ENCODE data around the gene MORF4L1. TPM values are rescaled to one million over a fixed set of nuclear protein-coding genes. Genes with fewer than 3 reads are reported as not detected.

MORF4L1 gene
- total and polyA plus RNA-seq, 2 donors (not counting 1 experiment from before 2014, with no cell fraction given) = 268 to 710 TPM

GRCh38 chr15:78937132-78937739, 64.5 kb downstream of the MORF4L1 start:
- Histone ChIP-seq H4K20me1 (ENCODE audit: control insufficient read depth, extremely low read depth, insufficient read depth, low read length) (no peaks in the 10 kb centered on the region), H3K36me3 (ENCODE audit: control insufficient read depth, insufficient read depth, low read length) (no peaks in the 10 kb centered on the region), H3K4me1 (ENCODE audit: control insufficient read depth, extremely low read depth, insufficient read depth, low read length) (no peaks in the 10 kb centered on the region), H3K27me3 (ENCODE audit: control insufficient read depth, insufficient read depth, low read length) (no peaks in the 10 kb centered on the region), H2AFZ (ENCODE audit: low read length) (no peak overlapping the region), H3K9me3 (ENCODE audit: control insufficient read depth, insufficient read depth, low read depth, low read length) (no peaks in the 10 kb centered on the region), H3K27ac (ENCODE audit: insufficient read depth, low read length) (no peak overlapping the region), H3K9ac (ENCODE audit: insufficient read depth, low read length) (no peak overlapping the region), H3K79me2 (ENCODE audit: control insufficient read depth, insufficient read depth, low read length) (no peaks in the 10 kb centered on the region), H3K4me3 (replicated peaks in 1 of 4; ENCODE audit: control extremely low read depth in 1 of 4, insufficient read depth in 1 of 4, low read depth in 3 of 4, low read length in 4 of 4) (no peak overlapping the region), H3K4me2 (ENCODE audit: extremely low read depth, insufficient read depth, low read length) (no peak overlapping the region)
- TF ChIP-seq, protein P1, sequence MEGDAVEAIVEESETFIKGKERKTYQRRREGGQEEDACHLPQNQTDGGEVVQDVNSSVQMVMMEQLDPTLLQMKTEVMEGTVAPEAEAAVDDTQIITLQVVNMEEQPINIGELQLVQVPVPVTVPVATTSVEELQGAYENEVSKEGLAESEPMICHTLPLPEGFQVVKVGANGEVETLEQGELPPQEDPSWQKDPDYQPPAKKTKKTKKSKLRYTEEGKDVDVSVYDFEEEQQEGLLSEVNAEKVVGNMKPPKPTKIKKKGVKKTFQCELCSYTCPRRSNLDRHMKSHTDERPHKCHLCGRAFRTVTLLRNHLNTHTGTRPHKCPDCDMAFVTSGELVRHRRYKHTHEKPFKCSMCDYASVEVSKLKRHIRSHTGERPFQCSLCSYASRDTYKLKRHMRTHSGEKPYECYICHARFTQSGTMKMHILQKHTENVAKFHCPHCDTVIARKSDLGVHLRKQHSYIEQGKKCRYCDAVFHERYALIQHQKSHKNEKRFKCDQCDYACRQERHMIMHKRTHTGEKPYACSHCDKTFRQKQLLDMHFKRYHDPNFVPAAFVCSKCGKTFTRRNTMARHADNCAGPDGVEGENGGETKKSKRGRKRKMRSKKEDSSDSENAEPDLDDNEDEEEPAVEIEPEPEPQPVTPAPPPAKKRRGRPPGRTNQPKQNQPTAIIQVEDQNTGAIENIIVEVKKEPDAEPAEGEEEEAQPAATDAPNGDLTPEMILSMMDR (conservative IDR thresholded peaks at IDR 0.05 in 1 of 2, IDR thresholded peaks at IDR 0.05 in 1 of 2; ENCODE audit: low read depth in 1 of 2, low read length in 2 of 2) = no peak
- no peak for TF ChIP-seq EZH2 (IDR thresholded peaks at IDR 0.05; ENCODE audit: low read length, missing control alignments)
- DNase-seq (ENCODE audit: low read depth in 2 of 2) = no peak

DNA sequence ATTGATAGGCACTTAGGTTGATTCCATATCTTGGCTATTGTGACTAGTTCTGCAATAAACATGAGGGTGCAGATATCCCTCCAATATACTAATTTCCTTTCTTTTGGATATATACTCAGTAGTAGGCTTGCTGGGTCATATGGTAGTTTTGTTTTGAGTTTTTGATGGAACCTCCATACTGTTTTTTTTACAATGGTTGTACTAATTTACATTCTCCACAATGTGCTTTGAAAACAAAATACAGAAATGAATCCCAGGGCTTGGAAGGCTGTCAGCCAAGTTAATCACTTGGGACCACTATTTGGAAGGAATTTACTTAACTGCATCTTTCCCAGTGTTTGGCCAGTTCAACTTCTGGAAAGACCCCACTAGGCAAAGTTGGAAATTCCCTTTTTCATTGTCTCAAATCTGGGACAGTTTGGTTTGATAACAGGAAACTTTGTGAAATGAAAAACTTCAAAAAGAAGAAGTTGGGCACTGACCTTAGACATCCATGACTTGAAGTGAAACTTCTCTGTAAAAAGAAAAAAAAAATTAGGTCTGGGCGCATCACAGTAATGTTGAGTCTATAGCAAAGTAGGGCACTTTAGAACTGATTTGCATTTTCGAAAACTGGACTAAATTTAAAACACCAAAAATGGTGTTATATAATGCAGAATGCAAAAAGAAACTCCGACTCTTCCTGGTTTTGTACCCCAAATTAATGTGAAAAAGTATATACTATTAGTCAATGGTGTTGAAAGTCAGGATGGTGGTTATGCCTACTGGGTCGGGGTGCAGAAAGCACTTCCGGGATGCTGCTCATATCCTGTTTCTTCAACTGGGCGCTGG, 66.2 kb downstream of the MORF4L1 start:
- no peak overlapping the region for H3K9ac ChIP-seq (ENCODE audit: insufficient read depth, low read length)
- no peak overlapping the region for H2AFZ ChIP-seq (ENCODE audit: low read length)
- H3K4me2 ChIP-seq (ENCODE audit: extremely low read depth, insufficient read depth, low read length) = no peak overlapping the region
- no peaks in the 10 kb centered on the region for H3K36me3 ChIP-seq (ENCODE audit: control insufficient read depth, insufficient read depth, low read length)
- DNase-seq (ENCODE audit: low read depth in 2 of 2) = no peak
- H3K9me3 ChIP-seq (ENCODE audit: control insufficient read depth, insufficient read depth, low read depth, low read length) = no peaks in the 10 kb centered on the region
- H4K20me1 ChIP-seq (ENCODE audit: control insufficient read depth, extremely low read depth, insufficient read depth, low read length) = no peaks in the 10 kb centered on the region
- H3K27me3 ChIP-seq (ENCODE audit: control insufficient read depth, insufficient read depth, low read length) = peaks cover under 1% of the 10 kb centered on the region
- H3K27ac ChIP-seq (ENCODE audit: insufficient read depth, low read length) = no peak overlapping the region
- H3K79me2 ChIP-seq (ENCODE audit: control insufficient read depth, insufficient read depth, low read length) = no peaks in the 10 kb centered on the region
- H3K4me1 ChIP-seq (ENCODE audit: control insufficient read depth, extremely low read depth, insufficient read depth, low read length) = no peaks in the 10 kb centered on the region
- H3K4me3 ChIP-seq (replicated peaks in 1 of 4; ENCODE audit: control extremely low read depth in 1 of 4, insufficient read depth in 1 of 4, low read depth in 3 of 4, low read length in 4 of 4) = no peak overlapping the region
- TF ChIP-seq, protein P1 (conservative IDR thresholded peaks at IDR 0.05 in 1 of 2, IDR thresholded peaks at IDR 0.05 in 1 of 2; ENCODE audit: low read depth in 1 of 2, low read length in 2 of 2) = no peak
- no peak for TF ChIP-seq EZH2 (IDR thresholded peaks at IDR 0.05; ENCODE audit: low read length, missing control alignments)

- H2AFZ ChIP-seq (ENCODE audit: low read length) = no peak overlapping the region
- no peak for DNase-seq (ENCODE audit: low read depth in 2 of 2)
Measured at GRCh38 chr15:78942741-78943140, 70.1 kb downstream of the MORF4L1 start.

More at GRCh38 chr15:78942741-78943140, 70.1 kb downstream of the MORF4L1 start:
- no peaks in the 10 kb centered on the region for H3K36me3 ChIP-seq (ENCODE audit: control insufficient read depth, insufficient read depth, low read length)
- no peak overlapping the region for H3K4me2 ChIP-seq (ENCODE audit: extremely low read depth, insufficient read depth, low read length)
- H3K4me3 ChIP-seq (replicated peaks in 1 of 4; ENCODE audit: control extremely low read depth in 1 of 4, insufficient read depth in 1 of 4, low read depth in 3 of 4, low read length in 4 of 4) = no peak overlapping the region
- H3K79me2 ChIP-seq (ENCODE audit: control insufficient read depth, insufficient read depth, low read length) = no peaks in the 10 kb centered on the region
- no peak overlapping the region for H3K9ac ChIP-seq (ENCODE audit: insufficient read depth, low read length)
- H3K27me3 ChIP-seq (ENCODE audit: control insufficient read depth, insufficient read depth, low read length) = peaks cover 6% of the 10 kb centered on the region
- no peaks in the 10 kb centered on the region for H4K20me1 ChIP-seq (ENCODE audit: control insufficient read depth, extremely low read depth, insufficient read depth, low read length)
- H3K9me3 ChIP-seq (ENCODE audit: control insufficient read depth, insufficient read depth, low read depth, low read length) = no peaks in the 10 kb centered on the region
- H3K4me1 ChIP-seq (ENCODE audit: control insufficient read depth, extremely low read depth, insufficient read depth, low read length) = no peaks in the 10 kb centered on the region
- H3K27ac ChIP-seq (ENCODE audit: insufficient read depth, low read length) = no peak overlapping the region
- TF ChIP-seq, protein P1 (conservative IDR thresholded peaks at IDR 0.05 in 1 of 2, IDR thresholded peaks at IDR 0.05 in 1 of 2; ENCODE audit: low read depth in 1 of 2, low read length in 2 of 2) = no peak
- TF ChIP-seq EZH2 (IDR thresholded peaks at IDR 0.05; ENCODE audit: low read length, missing control alignments) = no peak
